ENCODE data around the gene PGBD2.
"Not testable (repeated sequence)": the region's sequence is repeated elsewhere in the genome, so short reads cannot be mapped to it uniquely, and the experiment has no call there.

The PGBD2 gene, protein sequence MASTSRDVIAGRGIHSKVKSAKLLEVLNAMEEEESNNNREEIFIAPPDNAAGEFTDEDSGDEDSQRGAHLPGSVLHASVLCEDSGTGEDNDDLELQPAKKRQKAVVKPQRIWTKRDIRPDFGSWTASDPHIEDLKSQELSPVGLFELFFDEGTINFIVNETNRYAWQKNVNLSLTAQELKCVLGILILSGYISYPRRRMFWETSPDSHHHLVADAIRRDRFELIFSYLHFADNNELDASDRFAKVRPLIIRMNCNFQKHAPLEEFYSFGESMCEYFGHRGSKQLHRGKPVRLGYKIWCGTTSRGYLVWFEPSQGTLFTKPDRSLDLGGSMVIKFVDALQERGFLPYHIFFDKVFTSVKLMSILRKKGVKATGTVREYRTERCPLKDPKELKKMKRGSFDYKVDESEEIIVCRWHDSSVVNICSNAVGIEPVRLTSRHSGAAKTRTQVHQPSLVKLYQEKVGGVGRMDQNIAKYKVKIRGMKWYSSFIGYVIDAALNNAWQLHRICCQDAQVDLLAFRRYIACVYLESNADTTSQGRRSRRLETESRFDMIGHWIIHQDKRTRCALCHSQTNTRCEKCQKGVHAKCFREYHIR

GRCh38 chr1:248906009-248906752, at the start of gene PGBD2:
Gene PGBD2, plus strand, starts transcription at chr1:248906235. Its CDS starts 7,628 bp downstream, at chr1:248913863.
- DNase-seq (ENCODE audit: low read depth): peak; percentile 91

GRCh38 chr1:248857201-248857600, 48.8 kb upstream of the PGBD2 start:
- DNase-seq (ENCODE audit: low read depth): no peak

GRCh38 chr1:248857749-248858095, 48.3 kb upstream of the PGBD2 start:
- no peak for DNase-seq (ENCODE audit: low read depth)

- peak; percentile 5 for DNase-seq (ENCODE audit: low read depth)
Measured at GRCh38 chr1:248858096-248858890, 47.7 kb upstream of the PGBD2 start.

- peak; percentile 96 for DNase-seq (ENCODE audit: low read depth)
Measured at GRCh38 chr1:248858891-248859889, 46.8 kb upstream of the PGBD2 start, which contains the start of gene ZNF692. Gene ZNF692, minus strand, starts transcription at chr1:248859085. Its CDS starts 776 bp downstream, at chr1:248858309.

GRCh38 chr1:248860007-248860406, 46.0 kb upstream of the PGBD2 start:
- no peak for DNase-seq (ENCODE audit: low read depth)

DNA sequence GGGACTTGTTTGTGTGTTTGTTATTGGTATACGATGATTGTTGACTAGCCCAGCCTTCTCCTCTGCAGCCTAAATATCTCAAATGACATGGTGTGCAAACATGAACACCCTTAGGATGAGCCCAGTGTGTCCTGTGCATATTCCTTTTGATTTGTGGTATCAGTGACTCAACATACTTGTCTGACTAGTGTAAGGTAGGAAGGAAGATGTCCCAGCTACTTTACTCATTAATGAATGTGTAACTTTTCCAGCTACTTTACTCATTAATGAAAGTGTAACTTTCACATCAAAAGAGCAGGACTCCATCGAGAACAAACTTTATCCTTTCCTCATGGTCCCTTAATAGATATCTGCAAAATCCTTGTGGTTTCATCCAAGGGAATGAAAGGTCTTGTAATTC, 44.4 kb upstream of the PGBD2 start:
- DNase-seq (ENCODE audit: low read depth): no peak

DNA sequence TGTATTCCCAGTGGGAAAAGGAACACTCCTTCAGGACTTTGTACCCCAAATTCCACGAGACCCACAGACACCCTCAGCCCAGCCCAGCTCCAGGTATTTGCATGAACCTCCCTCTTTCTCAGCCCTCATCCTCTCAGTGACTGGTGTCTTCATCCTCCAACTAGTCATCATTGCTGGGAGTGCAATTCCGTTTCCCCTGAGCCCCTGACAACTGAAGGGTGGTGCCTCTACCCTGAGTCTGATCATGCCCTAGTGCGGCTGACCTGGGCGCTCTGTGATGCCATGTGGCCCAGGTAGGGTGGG, 43.4 kb upstream of the PGBD2 start:
- DNase-seq (ENCODE audit: low read depth): no peak

DNA sequence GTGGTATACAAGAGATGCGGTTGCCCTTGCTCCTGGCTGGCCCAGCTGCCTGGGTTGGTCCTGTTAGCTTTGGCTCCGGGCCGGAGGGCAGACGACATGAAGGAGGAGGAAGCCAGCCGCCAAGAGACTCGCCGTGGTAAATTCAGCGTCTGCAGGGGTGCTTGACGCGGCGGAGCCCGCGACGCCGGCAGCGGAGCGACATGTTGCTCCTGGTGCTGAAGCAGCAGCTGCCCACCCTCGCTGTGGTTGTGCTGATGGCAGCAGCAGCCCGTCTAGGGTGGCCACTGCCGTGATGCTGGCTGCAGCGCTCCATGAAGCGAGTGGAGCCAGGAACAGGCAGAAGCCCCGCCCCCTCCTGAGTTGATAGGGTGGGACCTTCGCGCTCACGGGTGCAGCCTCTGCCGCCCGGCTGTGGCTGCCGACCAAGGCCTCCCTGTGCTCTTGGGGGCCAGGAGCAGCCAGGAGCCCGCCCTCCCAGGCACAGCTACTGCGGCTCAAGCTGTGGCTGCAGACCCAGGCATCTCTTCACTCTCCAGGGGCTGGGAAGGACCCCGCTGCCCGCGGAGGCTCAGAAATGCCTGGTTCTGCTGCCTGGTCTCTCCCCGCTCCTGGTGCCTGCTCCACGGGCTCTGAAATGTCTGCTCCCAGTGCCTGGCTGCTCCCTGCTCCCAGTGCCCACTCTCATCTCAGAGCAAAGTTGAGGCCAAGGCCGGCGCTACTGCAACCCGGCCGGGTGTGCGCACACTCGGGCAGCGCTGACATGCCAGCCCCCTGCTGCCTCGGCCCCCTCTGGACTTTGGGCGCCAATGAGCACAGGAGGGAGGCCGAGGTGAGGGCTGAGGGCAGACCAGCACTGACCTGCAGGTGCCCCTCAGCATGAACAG, 42.8 kb upstream of the PGBD2 start:
- DNase-seq (ENCODE audit: low read depth): peak; percentile 64

- DNase-seq (ENCODE audit: low read depth): no peak
Measured at GRCh38 chr1:248871837-248872401, 34.1 kb upstream of the PGBD2 start.

- no peak for DNase-seq (ENCODE audit: low read depth)
Measured at GRCh38 chr1:248872752-248873408, 33.2 kb upstream of the PGBD2 start.

GRCh38 chr1:248873409-248873992, 32.5 kb upstream of the PGBD2 start:
- peak; percentile 80 for DNase-seq (ENCODE audit: low read depth)

DNA sequence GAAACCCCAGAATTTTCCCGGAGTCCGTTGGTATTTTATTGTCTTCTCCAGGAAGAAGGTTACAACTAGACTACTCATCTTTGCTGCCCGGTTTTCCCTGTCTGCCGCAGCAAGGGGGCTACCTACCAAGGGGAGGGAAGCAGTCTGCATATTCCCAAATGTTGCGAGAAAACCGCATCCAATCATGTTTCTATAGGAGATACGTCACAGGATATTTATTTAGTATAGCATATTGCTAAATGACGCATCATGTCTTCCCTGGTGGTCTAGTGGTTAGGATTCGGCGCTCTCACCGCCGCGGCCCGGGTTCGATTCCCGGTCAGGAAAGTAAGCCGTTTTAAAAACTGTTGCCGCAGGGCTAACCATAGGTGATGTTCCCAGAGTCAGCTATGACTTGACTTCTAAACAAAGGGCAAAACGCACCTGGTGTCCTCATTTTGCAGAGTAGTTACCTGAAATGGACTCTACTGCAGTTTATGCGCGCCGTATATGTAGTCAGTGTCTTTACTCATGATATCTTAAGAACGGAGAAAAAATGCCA, 32.0 kb upstream of the PGBD2 start:
- peak; percentile 67 for DNase-seq (ENCODE audit: low read depth)

DNA sequence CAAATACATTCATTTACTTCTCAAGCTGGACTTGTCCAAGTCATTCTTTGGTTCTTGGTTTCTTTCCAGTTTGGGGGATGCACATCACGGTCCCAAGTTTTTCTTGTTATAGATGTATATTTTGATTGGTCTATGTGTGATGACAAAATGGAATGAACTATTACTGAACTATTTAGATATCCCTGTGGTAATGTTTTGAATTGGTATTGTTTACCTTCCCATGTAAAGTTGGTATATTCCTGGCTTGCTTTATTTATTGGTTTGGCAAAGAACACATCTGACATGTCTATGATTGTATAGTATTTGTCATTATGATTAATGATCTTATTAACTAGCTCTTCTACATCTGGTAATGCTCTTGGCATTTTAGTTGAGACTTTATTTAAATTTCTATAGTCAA, 24.8 kb upstream of the PGBD2 start:
- no peak for DNase-seq (ENCODE audit: low read depth)

DNA sequence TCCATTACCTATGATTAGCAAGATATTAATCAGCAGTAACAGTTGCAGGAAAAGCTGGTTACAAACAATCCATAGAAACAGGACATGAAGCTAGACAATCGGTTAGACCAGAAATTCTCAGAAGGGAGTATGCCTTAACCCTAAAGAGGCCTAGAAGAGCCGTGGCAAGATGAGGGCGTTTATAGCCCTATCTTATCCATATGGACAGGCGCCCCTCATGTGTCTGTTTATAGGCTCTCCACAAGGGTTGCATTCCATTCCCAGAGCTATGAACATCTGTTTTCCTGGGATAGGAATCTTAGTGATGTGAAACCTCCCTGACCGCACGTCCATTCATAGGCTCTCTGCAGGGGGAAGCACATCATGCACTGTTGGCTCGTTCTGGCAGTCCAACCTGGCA, 23.6 kb upstream of the PGBD2 start:
- not testable (repeated sequence) for DNase-seq (ENCODE audit: low read depth)

DNA sequence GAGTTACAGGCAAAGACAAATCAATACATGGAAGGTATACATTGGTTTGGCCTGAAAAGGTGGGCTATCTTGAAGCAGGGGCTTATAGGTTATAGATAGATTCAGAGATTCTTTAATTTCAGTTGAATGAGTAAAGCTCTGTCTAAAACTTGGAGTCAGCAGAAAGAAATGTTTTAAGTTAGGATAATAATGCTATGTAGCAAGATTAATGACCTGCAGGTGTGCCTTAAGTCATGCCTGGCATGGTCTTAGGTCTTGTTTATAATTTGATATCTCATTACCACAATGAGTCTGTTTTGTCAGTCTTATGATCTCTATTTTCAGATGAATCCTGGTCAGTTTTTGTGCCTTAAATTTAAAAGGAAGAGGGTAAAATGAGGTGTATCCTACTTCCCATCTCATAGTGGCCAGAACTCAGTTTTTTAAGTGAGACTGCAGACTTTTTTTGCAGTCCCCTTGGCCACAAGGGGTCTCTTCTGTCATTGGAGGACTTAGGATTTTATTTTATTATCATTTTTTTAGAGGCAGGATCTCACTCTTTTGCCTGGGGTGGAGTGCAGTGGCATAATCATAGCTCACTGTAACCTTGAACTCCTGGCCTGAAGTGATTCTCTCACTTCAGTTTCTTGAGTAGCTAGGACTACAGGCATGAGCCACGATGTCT, 21.3 kb upstream of the PGBD2 start:
- no peak for DNase-seq (ENCODE audit: low read depth)

GRCh38 chr1:248885646-248886045, 20.4 kb upstream of the PGBD2 start:
- DNase-seq (ENCODE audit: low read depth): no peak

Data from activated T-helper 1 cell treated with Interleukin-2 at 50 U/mL for 16 hours (primary cell).